Neural progenitor cell (in vitro differentiated cells): ENCODE data around the gene PAX5. TPM values are rescaled to one million over a fixed set of nuclear protein-coding genes. Genes with fewer than 3 reads are reported as not detected.
A peak's percentile ranks its signal among the peaks of the same experiment; 100 is the strongest.

Experiments used
- DNase-seq: peaks from one replicate; pipeline ENCODE4 v3.0.0-alpha.2; 2016; ENCODE audit warnings: low spot score
- H2AFZ ChIP-seq: fragments of 200-600 bp; sonication (generic); replicated peaks from 2 replicates; pipeline ENCODE4 v1.6.1; 2016; ENCODE audit warnings: antibody characterized with exemption
- H3F3A ChIP-seq: fragments of 200-600 bp; sonication (generic); 2 replicates; pipeline ENCODE4 v1.6.1; 2016; ENCODE audit warnings: antibody characterized with exemption, low read depth
- H3K27ac ChIP-seq: fragments of 200-600 bp; sonication (generic); 2 replicates; pipeline ENCODE4 v1.5.1; 2016; ENCODE audit warnings: mild to moderate bottlenecking
- H3K27me3 ChIP-seq: fragments of 200-600 bp; sonication (generic); 2 replicates; pipeline ENCODE4 v1.6.1; 2016; ENCODE audit warnings: mild to moderate bottlenecking, moderate library complexity
- H3K36me3 ChIP-seq: fragments of 200-600 bp; sonication (generic); 2 replicates; pipeline ENCODE4 v1.5.1; 2016
- H3K4me1 ChIP-seq: fragments of 200-600 bp; sonication (generic); 2 replicates; pipeline ENCODE4 v1.6.1; 2016; ENCODE audit warnings: mixed run types
- H3K4me2 ChIP-seq: fragments of 200-600 bp; sonication (generic); 2 replicates; pipeline ENCODE4 v1.6.1; 2016
- H3K4me3 ChIP-seq: fragments of 200-600 bp; sonication (generic); 2 replicates; pipeline ENCODE4 v1.5.1; 2016
- H3K79me2 ChIP-seq: fragments of 200-600 bp; sonication (generic); 2 replicates; pipeline ENCODE4 v1.6.1; 2016; ENCODE audit warnings: low read depth
- H3K9ac ChIP-seq: fragments of 200-600 bp; sonication (generic); 2 replicates; pipeline ENCODE4 v1.6.1; 2016
- H3K9me3 ChIP-seq: fragments of 200-600 bp; sonication (generic); 2 replicates; pipeline ENCODE4 v1.5.1; 2016; ENCODE audit warnings: low read depth
- H4K20me1 ChIP-seq: fragments of 200-600 bp; sonication (generic); 2 replicates; pipeline ENCODE4 v1.6.1; 2016; ENCODE audit warnings: low read depth
- H3K27ac Mint-ChIP-seq: 3 replicates; pipeline ENCODE4 v1.8.0; 2021; ENCODE audit warnings: mixed read lengths
- H3K27me3 Mint-ChIP-seq: 2 replicates; pipeline ENCODE4 v1.8.0; 2022; ENCODE audit warnings: low read depth, mild to moderate bottlenecking, inconsistent platforms, moderate library complexity, mixed read lengths; ENCODE audit not compliant: insufficient read depth
- H3K36me3 Mint-ChIP-seq: 3 replicates; pipeline ENCODE4 v1.8.0; 2021; ENCODE audit warnings: mixed read lengths
- H3K4me1 Mint-ChIP-seq: 3 replicates; pipeline ENCODE4 v1.8.0; 2021; ENCODE audit warnings: mixed read lengths
- H3K4me3 Mint-ChIP-seq: 3 replicates; pipeline ENCODE4 v1.8.0; 2021; ENCODE audit warnings: mild to moderate bottlenecking, moderate library complexity, mixed read lengths
- H3K9me3 Mint-ChIP-seq: 3 replicates; pipeline ENCODE4 v1.8.0; 2020; ENCODE audit warnings: mixed read lengths
- CTCF ChIP-seq: fragments of 200-600 bp; sonication (generic); IDR thresholded peaks from 2 replicates; pipeline ENCODE4 v1.5.1; 2017; ENCODE audit warnings: antibody characterized with exemption, mild to moderate bottlenecking
- EZH2 ChIP-seq: fragments of 200-600 bp; sonication (generic); IDR thresholded peaks from 2 replicates; pipeline ENCODE4 v1.6.1; 2017; ENCODE audit warnings: antibody characterized with exemption, mild to moderate bottlenecking, moderate library complexity
- EZH2phosphoT487 ChIP-seq: fragments of 200-600 bp; sonication (generic); IDR thresholded peaks from 2 replicates; pipeline ENCODE4 v1.6.1; 2017; ENCODE audit warnings: antibody characterized with exemption
- total RNA-seq: library from RNA; depleted of rRNA; stranded (reverse); fragments of >200 nt; gene quantifications from 2 replicates; pipeline ENCODE4 v1.2.3, GENCODE V29; 2015; ENCODE audit warnings: low replicate concordance

Gene PAX5
- total RNA-seq, 1 donor from 2014 or later, result not detected

GRCh38 chr9:37002413-37003217, 31.5 kb downstream of the PAX5 start:
- Mint-ChIP-seq H3K9me3 (no peaks in the 10 kb centered on the region), H3K4me3 (no peak overlapping the region), H3K27ac (peak overlapping the region; percentile 48), H3K4me1 (peaks cover 39% of the 10 kb centered on the region), H3K36me3 (peaks cover 15% of the 10 kb centered on the region), H3K27me3 (peaks cover 26% of the 10 kb centered on the region)
- H3K4me3 ChIP-seq, result peak overlapping the region; percentile 41
- H3F3A ChIP-seq, result peaks cover 11% of the 10 kb centered on the region
- H3K79me2 ChIP-seq, result no peaks in the 10 kb centered on the region
- H3K36me3 ChIP-seq, result no peaks in the 10 kb centered on the region
- H4K20me1 ChIP-seq, result no peaks in the 10 kb centered on the region
- peak overlapping the region; percentile 4 for H2AFZ ChIP-seq
- TF ChIP-seq CTCF (no peak), EZH2 (peak; percentile 91), EZH2phosphoT487 (peak; percentile 79)
- no peak overlapping the region for H3K27ac ChIP-seq
- H3K9ac ChIP-seq, result no peak overlapping the region
- DNase-seq, result peak; percentile 56
- H3K27me3 ChIP-seq, result peaks cover 100% of the 10 kb centered on the region
- H3K9me3 ChIP-seq, result no peaks in the 10 kb centered on the region
- H3K4me1 ChIP-seq, result peaks cover 14% of the 10 kb centered on the region
- H3K4me2 ChIP-seq, result peak overlapping the region; percentile 76

GRCh38 chr9:37002036-37002412, 32.0 kb downstream of the PAX5 start:
- peaks cover 26% of the 10 kb centered on the region for H3K27me3 Mint-ChIP-seq
- H3K4me3 Mint-ChIP-seq, result no peak overlapping the region
- Histone ChIP-seq H3K79me2 (no peaks in the 10 kb centered on the region), H3F3A (peaks cover 11% of the 10 kb centered on the region), H3K9ac (no peak overlapping the region), H3K27me3 (peaks cover 100% of the 10 kb centered on the region), H4K20me1 (no peaks in the 10 kb centered on the region), H3K36me3 (no peaks in the 10 kb centered on the region), H3K4me2 (peak overlapping the region; percentile 76), H3K27ac (no peak overlapping the region), H3K9me3 (no peaks in the 10 kb centered on the region), H3K4me3 (peak overlapping the region; percentile 41), H2AFZ (no peak overlapping the region), H3K4me1 (peaks cover 20% of the 10 kb centered on the region)
- no peak for DNase-seq
- no peaks in the 10 kb centered on the region for H3K9me3 Mint-ChIP-seq
- no peak overlapping the region for H3K27ac Mint-ChIP-seq
- peaks cover 12% of the 10 kb centered on the region for H3K36me3 Mint-ChIP-seq
- H3K4me1 Mint-ChIP-seq, result peaks cover 44% of the 10 kb centered on the region
- TF ChIP-seq CTCF (no peak), EZH2 (no peak), EZH2phosphoT487 (no peak)

- H3K9ac ChIP-seq, result no peak overlapping the region
- H3K4me2 ChIP-seq, result no peak overlapping the region
- DNase-seq, result peak; percentile 24
- H4K20me1 ChIP-seq, result no peaks in the 10 kb centered on the region
- H3K4me1 ChIP-seq, result peaks cover 26% of the 10 kb centered on the region
- Mint-ChIP-seq H3K4me1 (peaks cover 50% of the 10 kb centered on the region), H3K9me3 (no peaks in the 10 kb centered on the region), H3K27me3 (peaks cover 26% of the 10 kb centered on the region), H3K27ac (no peak overlapping the region), H3K36me3 (peaks cover 8% of the 10 kb centered on the region), H3K4me3 (no peak overlapping the region)
- peaks cover 11% of the 10 kb centered on the region for H3F3A ChIP-seq
- no peak overlapping the region for H3K27ac ChIP-seq
- H3K79me2 ChIP-seq, result no peaks in the 10 kb centered on the region
- TF ChIP-seq EZH2phosphoT487 (no peak), EZH2 (no peak), CTCF (no peak)
- H3K9me3 ChIP-seq, result no peaks in the 10 kb centered on the region
- no peaks in the 10 kb centered on the region for H3K36me3 ChIP-seq
- H3K4me3 ChIP-seq, result no peak overlapping the region
- peaks cover 100% of the 10 kb centered on the region for H3K27me3 ChIP-seq
- no peak overlapping the region for H2AFZ ChIP-seq
These were observed 32.6 kb downstream of the PAX5 start for GRCh38 chr9:37001459-37001858.
